Endothelial cell of umbilical vein (primary cell): ENCODE measurements around the gene CMSS1. TPM values are rescaled to one million over a fixed set of nuclear protein-coding genes. Genes with fewer than 3 reads are reported as not detected.

Experiments
- BruUV-seq: library from RNA; stranded (reverse); fragments of 400-500 nt; replicated peaks from 2 replicates; lab custom pipeline; 2021; lab: Mats Ljungman, UMichigan
- CTCF ChIA-PET: fragments of 300-600, 350-600 bp; sonication (Branson Sonifier 250); formaldehyde crosslinking; loops from one replicate; lab custom pipeline; 2021; ENCODE audit warnings: antibody characterized with exemption, inconsistent platforms; lab: Charles Lee
- POLR2A ChIA-PET: fragments of 300-600, 350-600 bp; sonication (Branson Sonifier 250); formaldehyde crosslinking; loops from one replicate; lab custom pipeline; 2021; ENCODE audit warnings: antibody characterized with exemption, inconsistent platforms; lab: Charles Lee
- DNase-seq: peaks from one replicate; pipeline ENCODE4 v3.0.0-alpha.2; 2011; ENCODE audit warnings: low read depth, low spot score
- FAIRE-seq: peaks from 2 replicates; lab custom pipeline; 2011; peaks lifted over from hg19 to GRCh38; lab: Jason Lieb, UNC
- H2AFZ ChIP-seq: 2 replicates; pipeline ENCODE4 v1.6.0; 2012; ENCODE audit warnings: low read depth, low read length, control low read depth, inconsistent platforms
- H3K27ac ChIP-seq: 2 replicates; pipeline ENCODE4 v1.5.1; 2011; ENCODE audit warnings: low read depth, mild to moderate bottlenecking, control low read depth, low read length, moderate library complexity; ENCODE audit not compliant: insufficient read depth
- H3K27me3 ChIP-seq, 2 experiments: 2 replicates each; pipeline versions ENCODE4 v1.6.0 to v1.6.1; 2011; ENCODE audit warnings: low read length in 2 of 2, mixed read lengths in 1 of 2; ENCODE audit not compliant: control insufficient read depth in 2 of 2, insufficient read depth in 2 of 2
- H3K36me3 ChIP-seq, 2 experiments: 2 replicates in 1 of 2; 3 replicates in 1 of 2; pipeline ENCODE4 v1.5.1; 2011; ENCODE audit warnings: low read length in 2 of 2, mild to moderate bottlenecking in 1 of 2, moderate library complexity in 1 of 2; ENCODE audit not compliant: control insufficient read depth in 2 of 2, insufficient read depth in 2 of 2; ENCODE audit errors: extremely low read depth in 1 of 2
- H3K4me1 ChIP-seq: 3 replicates; pipeline ENCODE4 v1.5.1; 2011; ENCODE audit warnings: mild to moderate bottlenecking, low read length; ENCODE audit not compliant: control insufficient read depth, insufficient read depth; ENCODE audit errors: extremely low read depth
- H3K4me2 ChIP-seq: 2 replicates; pipeline ENCODE4 v1.6.1; 2011; ENCODE audit warnings: low read length, control low read depth, mixed read lengths; ENCODE audit not compliant: insufficient read depth
- H3K4me3 ChIP-seq, 3 experiments: fragments of 200-600 bp in 1 of 3; sonication (generic), shearing (Covaris generic) in 1 of 3; replicated peaks in 1 of 3; 2 replicates each; pipeline ENCODE4 v1.5.1; 2011 to 2016; ENCODE audit warnings: control low read depth in 3 of 3, low read length in 3 of 3, mild to moderate bottlenecking in 2 of 3, inconsistent platforms in 1 of 3, low read depth in 1 of 3, moderate library complexity in 1 of 3; ENCODE audit not compliant: insufficient read depth in 1 of 3
- H3K79me2 ChIP-seq: 2 replicates; pipeline ENCODE4 v1.6.0; 2012; ENCODE audit warnings: low read length, inconsistent platforms; ENCODE audit not compliant: control insufficient read depth, insufficient read depth
- H3K9ac ChIP-seq: replicated peaks from 2 replicates; pipeline ENCODE3; 2011; ENCODE audit warnings: low read length, control low read depth; ENCODE audit not compliant: insufficient read depth; ENCODE audit errors: extremely low read depth
- H3K9me1 ChIP-seq: replicated peaks from 3 replicates; pipeline ENCODE4 v1.6.0; 2011; ENCODE audit warnings: mild to moderate bottlenecking, low read length; ENCODE audit not compliant: control insufficient read depth, insufficient read depth; ENCODE audit errors: extremely low read depth
- H3K9me3 ChIP-seq: replicated peaks from 2 replicates; pipeline ENCODE4 v1.5.1; 2012; ENCODE audit warnings: low read length, inconsistent platforms; ENCODE audit not compliant: control insufficient read depth, insufficient read depth
- H4K20me1 ChIP-seq: replicated peaks from 2 replicates; pipeline ENCODE3; 2011; ENCODE audit warnings: mild to moderate bottlenecking, low read length; ENCODE audit not compliant: control insufficient read depth, insufficient read depth; ENCODE audit errors: extremely low read depth
- EZH2 ChIP-seq: IDR thresholded peaks from 2 replicates; pipeline ENCODE4 v1.6.1; 2012; ENCODE audit warnings: borderline replicate concordance, low read depth, mild to moderate bottlenecking, moderate library complexity, low read length, inconsistent platforms; ENCODE audit not compliant: severe bottlenecking
- FOS ChIP-seq: IDR thresholded peaks from 2 replicates; pipeline ENCODE4 v1.6.1; 2011; ENCODE audit warnings: mild to moderate bottlenecking, low read length, moderate library complexity, borderline replicate concordance; ENCODE audit not compliant: insufficient read depth
- GATA2 ChIP-seq: IDR thresholded peaks from 2 replicates; pipeline ENCODE4 v1.7.0; 2011; ENCODE audit warnings: low read depth, mild to moderate bottlenecking, moderate library complexity, mixed read lengths, low read length; ENCODE audit not compliant: insufficient read length, insufficient read depth
- JUN ChIP-seq: IDR thresholded peaks from 2 replicates; pipeline ENCODE4 v1.6.1; 2011; ENCODE audit warnings: borderline replicate concordance, low read depth; ENCODE audit not compliant: insufficient read length, insufficient read depth
- MYC ChIP-seq: IDR thresholded peaks from one replicate; pipeline ENCODE4 v1.6.1; 2011; ENCODE audit warnings: mild to moderate bottlenecking, low read depth, low read length
- POLR2A ChIP-seq: IDR thresholded peaks from 2 replicates; pipeline ENCODE4 v1.6.1; 2012; ENCODE audit warnings: low read depth, mild to moderate bottlenecking, control low read depth, low read length
- POLR2AphosphoS5 ChIP-seq: IDR thresholded peaks from 2 replicates; pipeline ENCODE4 v1.6.1; 2012; ENCODE audit warnings: low read depth, mild to moderate bottlenecking, control low read depth, low read length, moderate library complexity; ENCODE audit not compliant: insufficient read depth
- dilution Hi-C: fragments of 300-500 bp; cut with MboI; formaldehyde crosslinking; loops from one replicate; pipeline ENCODE4 v1.15.0; 2019; ENCODE audit warnings: low sequenced_read_pairs; ENCODE audit not compliant: extremely low pct_ligation_motif_present
- intact Hi-C: fragments of 100-400 bp; cut with micrococcal nuclease; formaldehyde crosslinking; loops from one replicate; pipeline ENCODE4 v1.10.0; 2022
- polyA plus RNA-seq, 4 experiments: library from polyadenylated mRNA; depleted of rRNA in 3 of 4; stranded (reverse) in 3 of 4; unstranded in 1 of 4; fragments of >200 nt; gene quantifications; 2 replicates each; pipeline versions ENCODE4 v1.2.1 to v1.2.3, GENCODE V29; 2011 to 2012; ENCODE audit warnings: missing spikeins in 1 of 4
- total RNA-seq: library from RNA; stranded (reverse); gene quantifications from 2 replicates; pipeline ENCODE4 v1.2.3, GENCODE V29; 2021
- TF ChIP-seq, protein P1 (sequence below): IDR thresholded peaks from 2 replicates; pipeline ENCODE4 v1.6.1; 2011; ENCODE audit not compliant: insufficient read depth, insufficient read length
- TF ChIP-seq, protein P2 (sequence below), 2 donors: IDR thresholded peaks; 1 replicate in 1 of 2; 2 replicates in 1 of 2; pipeline ENCODE4 v1.5.1; 2011; ENCODE audit warnings: low read length in 2 of 2, mild to moderate bottlenecking in 2 of 2, moderate library complexity in 2 of 2, control low read depth in 1 of 2, inconsistent platforms in 1 of 2, low read depth in 1 of 2; ENCODE audit not compliant: insufficient read depth in 1 of 2; ENCODE audit errors: extremely low read depth in 1 of 2

The CMSS1 gene
- total and polyA plus RNA-seq, 2 donors (not counting 3 experiments of a cell fraction or from before 2014, with no cell fraction given): 9.7 to 60.6 TPM

DNA sequence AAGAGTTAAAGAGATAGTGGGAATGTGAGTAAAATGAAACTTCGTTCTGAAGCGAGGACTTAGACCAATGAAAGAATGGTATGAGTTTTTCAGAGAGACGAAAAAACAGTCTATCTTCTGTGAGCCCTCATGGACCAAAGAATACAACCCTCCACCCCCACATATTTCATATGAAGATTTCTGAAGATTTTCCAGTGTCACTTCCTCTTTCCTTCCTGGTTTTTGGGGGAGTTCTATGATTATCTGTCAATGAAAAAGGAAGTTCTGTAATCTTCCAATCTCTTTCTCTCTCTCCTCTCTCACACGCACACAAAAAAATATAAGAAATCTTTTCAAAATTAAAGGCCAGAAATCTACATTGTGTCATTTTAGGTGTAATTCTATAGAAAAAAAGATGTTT is 27.7 kb downstream of the CMSS1 start:
- FAIRE-seq (no peak), DNase-seq (no peak)
- dilution Hi-C loops: no loop called here
- H3K27ac ChIP-seq: no peak overlapping the region
- TF ChIP-seq POLR2A (no peak), GATA2 (no peak), MYC (no peak), EZH2 (no peak), FOS (no peak), POLR2AphosphoS5 (no peak), JUN (no peak)
- TF ChIP-seq, protein P1, sequence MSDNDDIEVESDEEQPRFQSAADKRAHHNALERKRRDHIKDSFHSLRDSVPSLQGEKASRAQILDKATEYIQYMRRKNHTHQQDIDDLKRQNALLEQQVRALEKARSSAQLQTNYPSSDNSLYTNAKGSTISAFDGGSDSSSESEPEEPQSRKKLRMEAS: no peak
- TF ChIP-seq, protein P2, sequence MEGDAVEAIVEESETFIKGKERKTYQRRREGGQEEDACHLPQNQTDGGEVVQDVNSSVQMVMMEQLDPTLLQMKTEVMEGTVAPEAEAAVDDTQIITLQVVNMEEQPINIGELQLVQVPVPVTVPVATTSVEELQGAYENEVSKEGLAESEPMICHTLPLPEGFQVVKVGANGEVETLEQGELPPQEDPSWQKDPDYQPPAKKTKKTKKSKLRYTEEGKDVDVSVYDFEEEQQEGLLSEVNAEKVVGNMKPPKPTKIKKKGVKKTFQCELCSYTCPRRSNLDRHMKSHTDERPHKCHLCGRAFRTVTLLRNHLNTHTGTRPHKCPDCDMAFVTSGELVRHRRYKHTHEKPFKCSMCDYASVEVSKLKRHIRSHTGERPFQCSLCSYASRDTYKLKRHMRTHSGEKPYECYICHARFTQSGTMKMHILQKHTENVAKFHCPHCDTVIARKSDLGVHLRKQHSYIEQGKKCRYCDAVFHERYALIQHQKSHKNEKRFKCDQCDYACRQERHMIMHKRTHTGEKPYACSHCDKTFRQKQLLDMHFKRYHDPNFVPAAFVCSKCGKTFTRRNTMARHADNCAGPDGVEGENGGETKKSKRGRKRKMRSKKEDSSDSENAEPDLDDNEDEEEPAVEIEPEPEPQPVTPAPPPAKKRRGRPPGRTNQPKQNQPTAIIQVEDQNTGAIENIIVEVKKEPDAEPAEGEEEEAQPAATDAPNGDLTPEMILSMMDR (IDR thresholded peaks at IDR 0.05; ENCODE audit: extremely low read depth in 1 of 2, insufficient read depth in 1 of 2, low read depth in 1 of 2, low read length in 2 of 2): no peak
- H2AFZ ChIP-seq: no peak overlapping the region
- no TSS peak for BruUV-seq
- H3K4me2 ChIP-seq: no peak overlapping the region
- CTCF ChIA-PET: interaction anchor here (0.7 to 2.6 kb wide), 3 partner anchors 13 to 409 kb away, joined by 6 to 238 read pairs (median 21); no protein-coding TSS in a partner anchor
- H3K9ac ChIP-seq: no peak overlapping the region
- peaks cover 14% of the 10 kb centered on the region for H3K4me1 ChIP-seq
- H4K20me1 ChIP-seq: no peaks in the 10 kb centered on the region
- peaks cover 22% of the 10 kb centered on the region for H3K79me2 ChIP-seq
- no peak overlapping the region for H3K4me3 ChIP-seq
- H3K27me3 ChIP-seq: no peaks in the 10 kb centered on the region
- intact Hi-C loops: no loop called here
- no peaks in the 10 kb centered on the region for H3K9me1 ChIP-seq
- H3K36me3 ChIP-seq: peaks cover 0 to 2% of the 10 kb centered on the region in 2 experiments
- POLR2A ChIA-PET: no interaction called here
- no peaks in the 10 kb centered on the region for H3K9me3 ChIP-seq
